HG03097 (cell line): ENCODE data around the gene C12orf57.
A peak's percentile ranks its signal among the peaks of the same experiment; 100 is the strongest.

Experiments
- ATAC-seq: cut with Tn5 transposase; IDR thresholded peaks from one replicate; pipeline ENCODE4 v1.9.1; 2021; ENCODE audit not compliant: unreplicated experiment, low FRiP score

Gene C12orf57

DNA sequence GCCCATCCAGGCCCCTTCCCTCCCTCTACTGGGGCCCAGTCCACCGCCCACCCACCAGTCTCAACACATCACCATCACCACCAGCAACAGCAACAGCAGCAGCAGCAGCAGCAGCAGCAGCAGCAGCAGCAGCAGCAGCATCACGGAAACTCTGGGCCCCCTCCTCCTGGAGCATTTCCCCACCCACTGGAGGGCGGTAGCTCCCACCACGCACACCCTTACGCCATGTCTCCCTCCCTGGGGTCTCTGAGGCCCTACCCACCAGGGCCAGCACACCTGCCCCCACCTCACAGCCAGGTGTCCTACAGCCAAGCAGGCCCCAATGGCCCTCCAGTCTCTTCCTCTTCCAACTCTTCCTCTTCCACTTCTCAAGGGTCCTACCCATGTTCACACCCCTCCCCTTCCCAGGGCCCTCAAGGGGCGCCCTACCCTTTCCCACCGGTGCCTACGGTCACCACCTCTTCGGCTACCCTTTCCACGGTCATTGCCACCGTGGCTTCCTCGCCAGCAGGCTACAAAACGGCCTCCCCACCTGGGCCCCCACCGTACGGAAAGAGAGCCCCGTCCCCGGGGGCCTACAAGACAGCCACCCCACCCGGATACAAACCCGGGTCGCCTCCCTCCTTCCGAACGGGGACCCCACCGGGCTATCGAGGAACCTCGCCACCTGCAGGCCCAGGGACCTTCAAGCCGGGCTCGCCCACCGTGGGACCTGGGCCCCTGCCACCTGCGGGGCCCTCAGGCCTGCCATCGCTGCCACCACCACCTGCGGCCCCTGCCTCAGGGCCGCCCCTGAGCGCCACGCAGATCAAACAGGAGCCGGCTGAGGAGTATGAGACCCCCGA is 7.0 kb upstream of the C12orf57 start:
- ATAC-seq: no peak

DNA sequence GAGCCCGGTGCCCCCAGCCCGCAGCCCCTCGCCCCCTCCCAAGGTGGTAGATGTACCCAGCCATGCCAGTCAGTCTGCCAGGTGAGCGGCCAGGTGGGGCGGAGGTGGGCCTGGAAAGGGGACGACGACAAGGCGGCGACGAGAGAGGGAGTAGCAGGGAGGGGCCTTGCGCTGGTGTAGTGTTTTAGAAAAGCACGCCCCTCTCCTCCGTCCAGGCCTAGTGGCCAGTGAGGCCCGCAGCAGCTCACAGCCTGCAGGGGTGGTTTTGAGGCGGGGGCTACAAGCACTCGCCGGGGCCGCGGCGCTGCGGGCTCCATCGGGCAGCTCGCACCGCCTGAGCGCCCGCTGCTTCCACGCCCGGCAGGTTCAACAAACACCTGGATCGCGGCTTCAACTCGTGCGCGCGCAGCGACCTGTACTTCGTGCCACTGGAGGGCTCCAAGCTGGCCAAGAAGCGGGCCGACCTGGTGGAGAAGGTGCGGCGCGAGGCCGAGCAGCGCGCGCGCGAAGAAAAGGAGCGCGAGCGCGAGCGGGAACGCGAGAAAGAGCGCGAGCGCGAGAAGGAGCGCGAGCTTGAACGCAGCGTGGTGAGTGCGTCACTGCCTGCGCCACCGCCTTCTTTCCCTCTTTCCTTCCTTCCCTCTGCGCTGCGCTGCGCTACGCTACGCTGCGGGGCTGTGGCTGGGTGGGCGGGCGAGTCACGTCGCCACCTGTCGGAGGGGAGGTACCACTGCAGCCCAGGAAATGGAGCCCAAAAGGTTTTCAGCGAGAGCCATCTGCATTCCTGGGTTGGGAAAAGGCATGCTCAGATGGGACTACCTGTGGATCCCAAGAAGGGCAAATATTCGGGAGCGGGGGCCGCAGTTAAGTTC is 6.1 kb upstream of the C12orf57 start:
- ATAC-seq: peak; percentile 84

- ATAC-seq: no peak
Observed at GRCh38 chr12:6938353-6939190, 5.2 kb upstream of the C12orf57 start.

DNA sequence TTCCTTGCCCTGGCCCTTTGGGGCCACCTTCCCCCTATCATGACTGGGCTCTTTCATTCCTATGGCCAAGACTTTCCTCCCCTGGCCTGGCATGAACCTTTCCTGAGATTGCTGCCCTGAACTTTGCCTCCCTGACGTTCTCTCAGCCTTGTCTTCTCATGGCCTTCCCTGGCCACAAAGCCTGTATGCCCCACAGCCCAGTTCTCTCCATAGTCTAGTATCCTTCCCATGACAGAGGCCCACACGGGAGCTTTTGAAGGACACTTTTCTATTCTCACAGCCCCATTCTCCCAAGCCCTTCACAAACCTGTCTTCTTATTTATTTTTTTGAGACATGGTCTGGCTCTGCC is 4.7 kb upstream of the C12orf57 start:
- no peak for ATAC-seq

GRCh38 chr12:6941267-6941666 is 2.6 kb upstream of the C12orf57 start:
- ATAC-seq: no peak

DNA sequence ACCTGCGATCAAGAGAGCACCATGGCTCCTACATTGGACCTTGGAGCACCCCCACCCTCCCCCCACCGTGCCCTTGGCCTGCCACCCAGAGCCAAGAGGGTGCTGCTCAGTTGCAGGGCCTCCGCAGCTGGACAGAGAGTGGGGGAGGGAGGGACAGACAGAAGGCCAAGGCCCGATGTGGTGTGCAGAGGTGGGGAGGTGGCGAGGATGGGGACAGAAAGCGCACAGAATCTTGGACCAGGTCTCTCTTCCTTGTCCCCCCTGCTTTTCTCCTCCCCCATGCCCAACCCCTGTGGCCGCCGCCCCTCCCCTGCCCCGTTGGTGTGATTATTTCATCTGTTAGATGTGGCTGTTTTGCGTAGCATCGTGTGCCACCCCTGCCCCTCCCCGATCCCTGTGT is 2.0 kb upstream of the C12orf57 start:
- ATAC-seq: no peak

DNA sequence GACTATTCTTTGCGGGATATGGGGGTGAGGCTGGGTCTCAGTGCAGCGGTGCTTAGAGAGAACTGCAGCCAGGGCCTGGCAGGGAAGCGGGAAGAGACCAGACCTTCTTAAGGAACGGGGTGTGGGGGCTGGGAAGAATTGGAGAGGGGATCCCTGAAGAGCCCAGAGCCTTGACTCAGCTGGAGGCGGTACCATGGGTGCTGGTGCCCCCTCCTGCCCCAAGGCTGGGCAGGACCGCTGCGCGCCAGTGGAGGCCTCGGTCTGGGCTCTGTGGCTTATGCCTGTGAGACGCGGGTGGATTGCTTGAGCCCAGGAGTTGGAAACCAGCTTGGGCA is 1.5 kb upstream of the C12orf57 start:
- ATAC-seq: no peak

DNA sequence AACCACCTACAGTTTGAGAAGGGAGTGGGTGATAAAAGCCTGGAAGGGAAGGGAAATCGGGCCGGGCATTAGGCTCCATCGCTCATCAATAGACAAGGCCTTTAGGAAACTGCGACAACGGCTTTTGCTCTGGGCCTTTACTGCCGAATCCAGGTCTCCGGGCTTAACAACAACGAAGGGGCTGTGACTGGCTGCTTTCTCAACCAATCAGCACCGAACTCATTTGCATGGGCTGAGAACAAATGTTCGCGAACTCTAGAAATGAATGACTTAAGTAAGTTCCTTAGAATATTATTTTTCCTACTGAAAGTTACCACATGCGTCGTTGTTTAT is 467 bp upstream of the C12orf57 start:
- ATAC-seq: peak; percentile 24

GRCh38 chr12:6944381-6945186 is 762 bp downstream of the C12orf57 start:
- peak; percentile 35 for ATAC-seq

GRCh38 chr12:6945613-6946012 is 1.8 kb downstream of the C12orf57 start:
- no peak for ATAC-seq

DNA sequence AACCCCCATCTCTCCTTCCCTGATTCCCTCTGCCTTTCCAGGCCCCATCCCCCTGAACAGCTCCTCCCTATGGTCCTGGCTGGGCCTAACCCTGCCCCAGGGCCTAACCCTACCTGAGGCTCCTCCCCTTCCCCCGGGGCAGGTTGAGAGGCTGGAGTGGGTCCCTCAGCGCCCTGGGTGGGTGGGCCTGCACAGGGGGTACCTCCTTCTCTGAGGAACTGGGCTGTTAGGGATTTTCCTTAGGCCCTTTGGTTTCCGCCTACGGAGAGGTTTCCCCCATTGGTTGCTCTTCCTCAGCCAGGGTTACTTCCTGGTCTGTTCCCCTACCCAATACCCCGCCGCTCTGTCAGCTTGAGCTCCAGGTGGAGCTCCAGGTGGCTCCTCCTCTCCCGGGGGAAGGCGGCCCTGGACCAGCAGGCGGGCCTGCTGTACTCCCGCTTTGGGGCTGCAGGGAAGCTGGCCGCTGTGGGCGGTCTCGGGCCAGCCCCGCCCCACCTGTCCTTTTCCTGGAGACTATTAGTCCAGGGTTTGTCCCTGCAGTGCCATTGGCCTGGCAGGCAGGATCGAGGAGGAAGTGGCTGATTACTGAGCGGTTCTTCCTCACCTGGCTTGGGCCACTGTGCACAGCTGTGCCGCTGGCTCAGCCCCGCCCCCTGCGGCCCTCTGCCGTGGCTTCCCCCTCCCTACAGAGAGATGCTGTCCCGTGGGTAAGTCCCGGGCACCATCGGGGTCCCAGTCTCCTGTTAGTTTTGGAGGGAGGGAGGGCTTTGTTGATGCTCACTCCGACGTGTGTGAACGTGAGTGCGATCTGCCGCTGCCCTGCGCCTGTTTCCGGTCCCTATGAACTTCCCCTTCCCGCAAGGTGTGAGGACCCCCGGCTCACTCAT is 2.5 kb downstream of the C12orf57 start:
- peak; percentile 25 for ATAC-seq

- no peak for ATAC-seq
Observed at GRCh38 chr12:6946920-6947374, 3.1 kb downstream of the C12orf57 start.

GRCh38 chr12:6947615-6948014 is 3.8 kb downstream of the C12orf57 start:
- no peak for ATAC-seq

- no peak for ATAC-seq
Observed at GRCh38 chr12:6948873-6949594, 5.2 kb downstream of the C12orf57 start.

- no peak for ATAC-seq
Observed at GRCh38 chr12:6950401-6950801, 6.6 kb downstream of the C12orf57 start.

- ATAC-seq: no peak
Observed at GRCh38 chr12:6950811-6951540, 7.2 kb downstream of the C12orf57 start, which contains the start of gene PTPN6. PTPN6 (plus strand) TSS chr12:6951356; CDS start chr12:6951513, 157 bp downstream.

DNA sequence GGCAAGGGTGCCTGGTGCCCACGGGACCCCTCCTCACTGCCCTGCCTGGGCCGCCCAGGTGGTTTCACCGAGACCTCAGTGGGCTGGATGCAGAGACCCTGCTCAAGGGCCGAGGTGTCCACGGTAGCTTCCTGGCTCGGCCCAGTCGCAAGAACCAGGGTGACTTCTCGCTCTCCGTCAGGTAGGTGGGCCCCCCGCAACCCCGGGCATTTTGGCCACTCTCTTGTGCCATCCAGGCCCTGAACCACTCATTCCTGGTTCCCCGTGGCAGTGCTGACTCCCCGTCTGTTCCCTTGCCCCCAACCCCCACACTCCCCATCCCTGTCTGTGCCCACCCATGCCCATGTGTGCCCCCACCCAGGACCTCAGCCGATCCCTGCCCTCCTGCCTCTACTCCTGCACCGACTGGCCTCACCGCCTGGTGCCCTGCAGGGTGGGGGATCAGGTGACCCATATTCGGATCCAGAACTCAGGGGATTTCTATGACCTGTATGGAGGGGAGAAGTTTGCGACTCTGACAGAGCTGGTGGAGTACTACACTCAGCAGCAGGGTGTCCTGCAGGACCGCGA is 7.8 kb downstream of the C12orf57 start:
- no peak for ATAC-seq
